ENCODE results near the gene ANKH.

The ANKH gene

GRCh38 chr5:14659821-14660607 is 211.6 kb downstream of the ANKH start:
- DNase-seq: no peak

GRCh38 chr5:14656898-14657297 is 214.7 kb downstream of the ANKH start:
- no peak for DNase-seq

- DNase-seq: no peak
Observed at GRCh38 chr5:14655146-14655741, 216.3 kb downstream of the ANKH start.
